Measurements from ENCODE around the gene SEMA4D.

Gene SEMA4D

DNA sequence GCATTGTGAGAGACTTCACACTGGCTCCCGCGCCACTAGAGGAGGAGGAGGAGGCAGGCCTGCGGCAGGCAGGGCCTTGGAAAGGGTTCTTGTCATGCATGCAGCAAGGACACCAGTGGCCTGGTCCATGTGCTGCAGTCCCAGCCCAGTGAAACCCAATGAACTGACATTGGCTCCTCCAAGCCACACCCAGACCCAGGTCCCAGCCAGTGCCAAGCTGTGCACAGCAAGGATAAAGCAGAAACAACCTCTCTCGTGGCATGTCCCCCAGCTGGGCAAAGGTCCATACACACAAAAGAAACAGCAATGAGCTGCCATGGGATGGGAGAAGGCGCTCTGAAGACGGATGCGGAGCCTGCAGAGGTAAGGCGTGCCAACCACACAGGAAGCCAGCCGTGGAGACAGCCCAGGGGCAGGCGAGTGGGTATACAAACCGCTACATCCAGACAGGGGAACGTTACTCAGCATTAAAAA lies 89.2 kb downstream of the SEMA4D start:
- DNase-seq = peak; percentile 78 to 88

DNA sequence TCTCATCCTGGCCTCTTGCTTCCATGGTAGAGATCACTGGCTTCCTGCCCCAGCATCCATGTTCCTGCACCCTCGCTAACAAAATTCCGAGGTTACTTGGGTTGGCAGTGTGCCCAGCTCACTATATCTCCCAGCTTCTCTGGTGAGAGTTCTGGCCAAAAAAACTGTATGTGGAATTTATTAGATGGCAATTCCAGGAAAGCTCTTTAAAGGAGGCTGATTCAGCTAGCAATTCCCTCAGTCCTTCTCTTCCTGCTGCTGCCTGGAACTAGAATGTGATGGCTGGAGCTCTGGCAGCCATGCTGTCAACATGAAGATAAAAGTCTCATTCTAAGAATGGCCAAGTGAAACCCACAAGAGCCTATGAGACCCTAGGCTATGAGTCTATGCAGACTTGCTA lies 90.8 kb downstream of the SEMA4D start:
- DNase-seq = no peak

DNA sequence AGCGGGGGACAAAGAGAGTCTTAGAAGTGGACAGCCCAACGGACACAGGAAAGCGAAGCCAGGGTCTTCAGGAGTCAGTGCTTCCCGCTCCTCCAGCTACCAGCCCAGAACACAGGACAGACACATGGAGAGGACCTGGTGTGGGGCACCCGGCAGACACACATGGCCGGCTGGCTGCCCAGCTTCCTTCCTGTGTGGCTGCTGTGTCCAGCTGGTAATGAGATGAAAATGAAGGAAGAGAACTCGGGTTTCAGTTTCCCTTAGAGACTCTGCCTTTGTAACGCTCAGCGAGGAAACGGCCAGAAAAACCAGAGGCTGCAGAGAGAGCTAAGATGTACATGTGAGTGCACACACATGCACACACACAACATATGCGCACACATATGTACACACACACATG lies 92.1 kb downstream of the SEMA4D start:
- no peak for DNase-seq

DNA sequence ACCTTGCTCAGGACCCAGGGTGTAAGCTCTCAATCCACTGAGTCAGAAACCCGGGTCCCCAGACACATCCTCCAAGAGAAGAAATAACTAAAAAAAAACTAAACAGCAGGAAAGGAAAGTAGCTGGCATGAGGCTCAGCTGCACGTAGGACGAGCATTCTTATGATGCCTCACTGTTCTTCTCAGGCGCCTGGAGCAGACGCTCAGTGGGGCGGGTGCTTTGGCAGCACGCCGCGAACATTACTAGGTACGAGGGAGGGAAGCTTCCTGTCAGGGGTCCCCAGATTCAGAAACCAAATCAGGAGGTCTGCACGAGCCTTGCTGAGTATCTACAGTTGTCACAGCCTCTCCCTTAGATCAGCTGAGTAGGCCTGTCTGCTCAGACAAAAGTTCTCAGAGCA lies 93.8 kb downstream of the SEMA4D start:
- no peak for DNase-seq

GRCh38 chr9:89402695-89403427 lies 95.1 kb downstream of the SEMA4D start:
- no peak for DNase-seq

- DNase-seq = peak; percentile 82 to 87
These were observed 97.4 kb downstream of the SEMA4D start for GRCh38 chr9:89400403-89401116.

- DNase-seq = peak; percentile 46 to 61
These were observed 99.3 kb downstream of the SEMA4D start for GRCh38 chr9:89398621-89399020.

GRCh38 chr9:89397471-89397870 lies 100.4 kb downstream of the SEMA4D start:
- DNase-seq = no peak

- DNase-seq = no peak
These were observed 101.8 kb downstream of the SEMA4D start for GRCh38 chr9:89395931-89396710.

- no peak for DNase-seq
These were observed 103.5 kb downstream of the SEMA4D start for GRCh38 chr9:89394412-89394811.

- DNase-seq = no peak
These were observed 106.3 kb downstream of the SEMA4D start for GRCh38 chr9:89391585-89391984.

DNA sequence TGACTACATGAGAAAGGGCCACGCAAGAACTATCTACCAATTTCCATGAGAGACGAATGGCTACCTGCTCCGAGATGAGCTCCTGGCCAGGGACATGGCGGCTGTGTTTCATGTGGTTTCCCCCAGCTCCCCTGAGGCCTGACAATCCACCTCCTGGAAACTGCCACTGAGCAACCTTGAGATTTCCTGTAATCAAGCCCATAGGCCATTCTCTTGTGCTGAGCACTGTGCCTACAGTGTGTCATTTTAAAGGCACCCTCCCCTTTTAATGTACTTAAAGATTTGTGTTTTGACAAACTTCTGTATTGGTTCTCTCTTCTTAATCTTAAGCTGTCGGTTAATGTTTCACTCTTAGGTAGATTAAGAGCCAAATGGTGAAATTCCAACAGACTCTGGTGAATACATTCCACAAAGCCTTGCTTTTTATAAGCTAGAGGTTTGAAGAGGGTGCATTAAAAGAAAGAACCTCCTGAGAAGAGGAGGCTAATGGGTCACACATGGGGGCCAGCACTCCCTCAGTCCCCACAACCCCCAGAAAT lies 107.3 kb downstream of the SEMA4D start:
- DNase-seq = no peak

GRCh38 chr9:89390068-89390555 lies 107.8 kb downstream of the SEMA4D start:
- DNase-seq = no peak

GRCh38 chr9:89388868-89389177 lies 109.1 kb downstream of the SEMA4D start:
- no peak for DNase-seq

DNA sequence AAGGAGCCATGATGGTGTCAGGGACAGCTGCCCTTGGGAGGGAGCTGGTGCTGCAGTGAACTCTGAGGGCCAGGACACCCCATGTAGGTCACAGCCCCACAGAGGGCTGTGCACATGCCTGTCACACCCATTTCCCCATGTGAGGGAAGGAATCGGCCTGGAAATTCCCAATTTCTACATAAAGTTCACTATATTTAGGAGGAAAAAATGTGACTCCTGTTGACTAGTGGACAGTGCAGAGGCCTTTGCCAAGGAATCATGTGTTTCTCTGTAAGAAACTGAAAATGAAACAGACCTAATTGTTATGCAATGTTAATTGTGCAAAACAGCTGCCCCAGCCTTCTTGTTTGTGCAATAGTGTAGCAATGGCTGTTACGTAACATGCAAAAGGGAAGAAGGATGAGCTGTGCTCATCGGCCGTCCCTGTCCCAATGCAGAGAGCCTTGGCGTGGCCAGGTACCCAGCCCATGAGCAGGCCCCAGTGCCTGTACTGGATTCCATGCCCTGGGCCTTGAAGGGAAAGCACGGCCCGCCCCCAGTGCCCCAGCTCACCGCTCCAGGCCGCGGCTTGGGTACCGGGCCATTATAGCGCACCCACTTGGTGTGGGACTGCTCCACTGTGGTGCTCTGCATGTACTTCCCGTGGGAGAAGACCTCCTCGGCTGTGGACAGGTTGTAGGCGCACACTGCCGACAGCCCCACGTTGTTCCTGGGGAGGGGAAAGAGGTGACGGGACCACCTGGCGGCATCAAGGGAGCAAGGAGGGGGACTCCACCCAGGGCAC lies 109.6 kb downstream of the SEMA4D start:
- peak; percentile 93 to 95 for DNase-seq

DNA sequence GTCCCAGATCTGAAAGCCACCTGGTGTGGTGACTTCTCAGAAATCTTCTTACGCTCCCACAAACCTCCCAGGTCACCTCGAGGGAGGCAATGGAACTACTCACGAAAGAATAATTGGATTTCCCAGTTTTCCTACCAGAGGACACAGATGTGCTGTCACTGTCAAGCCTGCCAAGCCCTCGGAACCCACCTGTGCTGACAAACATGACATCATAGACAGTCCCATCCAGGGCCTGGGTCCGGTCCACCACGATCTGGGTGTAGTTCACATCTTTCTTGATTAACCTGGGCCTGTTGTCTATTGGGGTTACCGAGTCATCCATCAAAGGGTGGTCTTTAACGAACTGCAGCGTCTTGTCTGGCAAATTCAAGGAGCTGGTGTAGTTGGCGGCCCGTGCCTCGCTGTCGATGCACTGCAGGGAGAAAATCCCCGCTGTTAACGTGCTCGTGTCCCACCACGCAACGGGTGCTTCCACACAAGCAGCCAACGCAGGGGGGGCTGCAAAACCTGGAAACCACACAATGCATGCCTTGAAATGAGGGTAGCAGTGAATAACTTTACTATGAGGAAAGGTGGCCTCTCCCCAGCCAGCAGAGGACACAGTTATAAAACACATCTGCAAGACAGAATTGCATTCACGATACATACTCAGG lies 110.6 kb downstream of the SEMA4D start:
- no peak for DNase-seq

DNA sequence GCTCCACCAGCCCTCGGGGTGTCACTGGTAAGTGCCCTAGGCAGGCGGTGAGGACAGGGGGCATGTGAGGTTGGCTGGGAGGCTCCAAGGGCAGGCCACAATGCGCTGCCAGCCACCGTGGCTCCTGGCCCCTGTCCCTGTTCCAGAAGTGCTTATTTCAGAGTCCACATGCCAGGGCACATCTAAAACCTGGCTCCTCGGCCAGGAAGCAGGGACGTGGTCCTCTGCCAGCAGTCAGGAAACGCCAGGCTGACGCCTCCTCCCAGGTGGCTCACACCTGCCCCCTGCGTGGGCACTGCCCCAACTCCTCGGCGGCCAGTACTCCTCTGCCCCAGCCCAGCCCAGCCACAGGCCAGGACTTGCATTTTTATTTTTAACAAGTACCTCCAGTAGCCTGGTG lies 111.1 kb downstream of the SEMA4D start:
- DNase-seq = no peak

DNA sequence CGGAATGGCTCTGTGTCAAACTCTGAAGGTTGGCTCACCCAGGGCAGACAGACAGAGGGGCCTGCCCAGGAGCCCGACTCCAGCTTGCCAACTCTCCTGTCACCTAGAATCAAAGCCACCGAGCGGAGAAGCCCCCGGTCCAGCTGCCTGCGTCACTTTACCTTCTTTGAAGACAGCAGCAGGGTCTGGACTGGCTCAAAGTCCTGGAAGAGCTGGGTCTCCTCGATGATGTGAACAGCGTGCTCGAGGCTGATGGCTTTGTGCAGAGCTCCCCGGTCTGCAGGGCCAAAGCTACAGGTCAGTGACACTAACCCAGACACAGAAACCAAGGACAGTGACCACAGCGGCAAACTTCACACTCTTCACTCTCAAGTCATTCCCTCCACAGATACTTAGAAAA lies 111.7 kb downstream of the SEMA4D start:
- no peak for DNase-seq

DNA sequence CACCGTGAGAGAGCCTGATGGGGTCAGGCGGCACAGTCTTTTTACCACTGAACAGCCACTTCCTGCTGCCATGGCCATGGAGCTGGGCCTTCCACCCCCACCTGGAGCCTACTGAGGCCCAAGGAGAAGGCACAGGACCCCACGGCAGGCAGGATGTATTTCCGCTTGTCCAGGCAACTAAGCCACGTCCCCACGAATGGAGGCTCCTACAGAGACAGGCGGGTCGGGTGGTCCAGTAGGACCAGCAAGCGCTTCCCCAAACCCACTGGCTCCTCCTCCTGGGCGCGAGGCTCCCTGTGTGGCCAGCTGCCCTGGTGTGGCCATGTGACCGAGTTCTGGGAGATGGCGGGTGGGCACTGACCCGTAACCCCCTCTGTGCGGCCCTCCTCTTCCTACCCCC lies 113.1 kb downstream of the SEMA4D start:
- DNase-seq = no peak

GRCh38 chr9:89383721-89384300 lies 114.1 kb downstream of the SEMA4D start:
- no peak for DNase-seq

DNA sequence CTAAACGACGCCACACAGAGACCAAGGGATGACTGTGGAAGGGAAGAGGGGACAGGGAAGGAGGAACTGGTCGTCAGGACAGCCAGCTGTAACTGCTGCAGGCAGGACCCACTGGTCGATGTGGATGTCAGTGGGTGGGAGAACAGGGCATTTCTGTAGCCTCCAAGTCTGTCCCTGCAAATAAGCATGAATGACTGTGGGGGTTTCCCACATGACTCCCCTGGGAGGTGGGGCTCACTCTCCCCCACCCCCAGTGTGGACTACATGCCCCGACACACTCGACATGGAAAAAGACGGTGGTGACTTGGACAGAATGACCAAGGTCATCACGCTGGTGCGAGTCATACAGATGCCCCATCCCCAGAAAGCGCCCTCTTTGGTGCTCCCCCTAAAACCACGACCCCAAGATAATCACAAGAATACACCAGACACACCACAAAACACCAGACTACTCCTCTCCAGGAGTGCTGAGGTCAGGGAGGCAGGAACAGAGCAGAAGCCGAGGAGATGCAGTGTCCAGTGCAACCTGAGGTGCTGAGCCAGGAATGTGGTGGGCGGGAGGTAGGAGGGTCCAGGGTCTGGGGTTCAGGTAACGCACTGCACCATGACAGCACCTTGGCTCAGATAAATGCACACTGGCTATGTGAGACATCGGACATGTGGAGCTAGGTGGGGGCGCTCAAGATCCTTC lies 114.7 kb downstream of the SEMA4D start:
- no peak for DNase-seq
